NT2/D1 (cell line): Measurements from ENCODE around the gene PKP3.
"Not testable (repeated sequence)": the region's sequence is repeated elsewhere in the genome, so short reads cannot be mapped to it uniquely, and the experiment has no call there.

Experiments used
- DNase-seq: peaks from one replicate; pipeline ENCODE4 v3.0.0-alpha.2; 2011; ENCODE audit warnings: low read depth, low spot score
- H3K27me3 ChIP-seq: 2 replicates; pipeline ENCODE4 v1.6.0; 2011; ENCODE audit warnings: mild to moderate bottlenecking; ENCODE audit not compliant: insufficient read length, insufficient read depth
- H3K36me3 ChIP-seq: 2 replicates; pipeline ENCODE4 v1.6.1; 2011; ENCODE audit warnings: mild to moderate bottlenecking, low read length, mixed read lengths; ENCODE audit not compliant: insufficient read depth, insufficient read length
- H3K4me1 ChIP-seq: 2 replicates; pipeline ENCODE4 v1.5.1; 2011; ENCODE audit not compliant: insufficient read depth, insufficient read length
- H3K4me3 ChIP-seq: 2 replicates; pipeline ENCODE4 v1.5.1; 2011; ENCODE audit warnings: low read depth; ENCODE audit not compliant: insufficient read length
- H3K9ac ChIP-seq: 2 replicates; pipeline ENCODE4 v1.6.0; 2011; ENCODE audit warnings: low read depth; ENCODE audit not compliant: insufficient read length
- H3K9me3 ChIP-seq: 2 replicates; pipeline ENCODE4 v1.5.1; 2011; ENCODE audit warnings: mild to moderate bottlenecking, low read length; ENCODE audit not compliant: insufficient read depth
- SUZ12 ChIP-seq: IDR thresholded peaks from 2 replicates; pipeline ENCODE4 v1.6.1; 2011; ENCODE audit not compliant: insufficient read length, insufficient read depth; ENCODE audit errors: extremely low read depth
- YY1 ChIP-seq: IDR thresholded peaks from 2 replicates; pipeline ENCODE4 v1.6.1; 2011; ENCODE audit not compliant: insufficient read length, insufficient read depth
- ZNF274 ChIP-seq: IDR thresholded peaks from 2 replicates; pipeline ENCODE4 v1.6.1; 2011; ENCODE audit warnings: mild to moderate bottlenecking, low read depth, low read length

Gene PKP3

DNA sequence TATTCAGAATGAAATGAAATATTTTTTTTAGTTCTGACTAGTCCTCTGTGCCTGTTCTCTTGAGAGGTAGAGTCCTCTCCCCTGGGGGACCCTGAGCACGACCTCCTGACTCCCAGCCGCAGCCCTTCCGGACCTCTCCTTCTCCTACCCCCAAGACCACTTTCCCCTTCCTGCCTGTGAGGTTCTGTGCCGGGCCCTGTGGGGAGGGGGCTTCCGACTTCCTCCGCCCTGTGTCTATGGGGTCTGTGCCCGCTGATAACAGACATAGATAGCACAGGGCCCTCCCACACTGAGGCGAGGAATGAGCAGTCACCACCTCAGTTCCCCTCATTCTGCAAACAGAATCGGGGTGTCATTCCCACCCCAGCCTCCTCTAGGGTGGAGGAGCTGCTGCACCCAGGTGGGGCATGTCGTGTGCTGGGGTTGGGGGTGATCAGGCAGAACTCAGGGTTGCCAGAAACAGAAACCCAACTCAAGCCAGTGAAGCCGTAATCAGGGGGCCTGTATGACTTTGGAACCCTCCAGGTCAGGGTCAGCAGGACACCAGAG is 11.9 kb upstream of the PKP3 start:
- DNase-seq, result no peak
- Histone ChIP-seq H3K4me1 (peaks cover 2% of the 10 kb centered on the region), H3K4me3 (no peak overlapping the region), H3K9ac (peak overlapping the region; percentile 10), H3K36me3 (peaks cover 36% of the 10 kb centered on the region), H3K27me3 (no peaks in the 10 kb centered on the region), H3K9me3 (peaks cover 17% of the 10 kb centered on the region)
- TF ChIP-seq YY1 (no peak), SUZ12 (no peak), ZNF274 (no peak)

GRCh38 chr11:383431-383830 is 10.6 kb upstream of the PKP3 start:
- no peak for DNase-seq
- no peak overlapping the region for H3K4me3 ChIP-seq
- TF ChIP-seq SUZ12, result no peak
- no peak for TF ChIP-seq YY1
- no peak for TF ChIP-seq ZNF274
- H3K36me3 ChIP-seq, result peaks cover 26% of the 10 kb centered on the region
- H3K9ac ChIP-seq, result no peak overlapping the region
- peaks cover 4% of the 10 kb centered on the region for H3K27me3 ChIP-seq
- H3K4me1 ChIP-seq, result peaks cover 2% of the 10 kb centered on the region
- peaks cover 22% of the 10 kb centered on the region for H3K9me3 ChIP-seq

- TF ChIP-seq ZNF274, result no peak
- TF ChIP-seq SUZ12, result no peak
- no peak for TF ChIP-seq YY1
- Histone ChIP-seq H3K4me3 (no peak overlapping the region), H3K27me3 (peaks cover 6% of the 10 kb centered on the region), H3K36me3 (peaks cover 16% of the 10 kb centered on the region), H3K4me1 (peaks cover 2% of the 10 kb centered on the region), H3K9ac (no peak overlapping the region), H3K9me3 (peaks cover 22% of the 10 kb centered on the region)
- no peak for DNase-seq
These were observed 9.5 kb upstream of the PKP3 start for GRCh38 chr11:384511-384910.

- Histone ChIP-seq H3K9me3 (peaks cover 22% of the 10 kb centered on the region), H3K36me3 (peaks cover 5% of the 10 kb centered on the region), H3K4me1 (peaks cover 4% of the 10 kb centered on the region), H3K4me3 (no peak overlapping the region), H3K9ac (no peak overlapping the region), H3K27me3 (peaks cover 6% of the 10 kb centered on the region)
- DNase-seq, result no peak
- TF ChIP-seq SUZ12, result no peak
These were observed 8.2 kb upstream of the PKP3 start for GRCh38 chr11:385594-386351.

DNA sequence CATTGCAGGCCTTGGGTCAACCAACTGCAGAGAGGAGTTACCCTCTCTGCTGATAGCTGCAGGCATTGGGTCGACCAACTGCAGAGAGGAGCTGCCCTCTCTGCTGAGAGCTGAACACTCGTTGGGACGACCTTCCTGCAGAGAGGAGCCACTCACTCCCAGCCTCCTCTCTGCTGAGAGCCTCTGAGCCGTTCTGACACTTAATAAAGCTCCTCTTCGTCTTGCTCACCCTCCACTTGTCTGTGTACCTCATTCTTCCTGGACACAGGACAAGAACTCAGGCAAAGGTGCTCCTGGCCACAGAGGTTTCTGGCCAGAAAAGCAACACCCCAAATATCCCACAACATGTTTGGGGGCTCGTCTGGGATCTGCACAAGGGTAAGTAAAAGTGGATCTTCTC is 7.5 kb upstream of the PKP3 start:
- H3K4me1 ChIP-seq, result peaks cover 4% of the 10 kb centered on the region
- peaks cover 22% of the 10 kb centered on the region for H3K9me3 ChIP-seq
- H3K9ac ChIP-seq, result no peak overlapping the region
- peaks cover 6% of the 10 kb centered on the region for H3K27me3 ChIP-seq
- H3K36me3 ChIP-seq, result peaks cover 2% of the 10 kb centered on the region
- H3K4me3 ChIP-seq, result no peak overlapping the region
- no peak for TF ChIP-seq SUZ12
- TF ChIP-seq ZNF274, result no peak
- no peak for TF ChIP-seq YY1
- DNase-seq, result no peak

DNA sequence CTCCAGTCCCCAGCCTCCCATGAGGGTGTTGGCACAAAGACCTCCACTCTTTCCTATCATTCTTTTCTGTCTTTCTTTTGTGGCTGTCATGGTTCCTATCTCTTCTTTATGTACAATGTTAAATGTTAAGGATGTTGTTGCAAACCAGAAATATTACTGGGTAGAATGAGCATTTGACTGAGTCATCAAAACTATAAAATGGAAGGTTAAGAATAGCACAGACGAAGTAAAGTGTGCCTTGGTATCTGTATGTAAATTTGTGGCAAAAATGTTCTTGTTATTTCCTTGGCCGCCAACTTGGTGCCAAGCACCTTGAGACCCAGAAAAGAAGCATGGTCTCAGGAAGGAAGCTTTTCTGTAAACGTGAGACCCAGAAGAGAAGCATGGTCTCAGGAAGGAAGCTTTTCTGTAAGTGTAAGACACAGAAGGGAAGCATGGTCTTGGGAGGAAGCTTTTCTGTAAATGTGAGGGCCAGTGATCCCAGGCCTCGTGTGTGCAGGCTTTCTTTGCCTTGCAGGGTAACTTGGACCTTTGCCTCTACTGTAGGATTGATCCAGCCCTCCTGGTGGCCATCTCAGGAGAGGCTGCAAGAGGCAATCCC is 6.7 kb upstream of the PKP3 start:
- Histone ChIP-seq H3K4me3 (no peak overlapping the region), H3K27me3 (peaks cover 6% of the 10 kb centered on the region), H3K9ac (no peak overlapping the region), H3K36me3 (no peaks in the 10 kb centered on the region), H3K4me1 (peaks cover 12% of the 10 kb centered on the region), H3K9me3 (peaks cover 22% of the 10 kb centered on the region)
- TF ChIP-seq ZNF274 (no peak), SUZ12 (no peak), YY1 (no peak)
- no peak for DNase-seq

- DNase-seq, H3K9ac ChIP-seq, H3K27me3 ChIP-seq, H3K4me3 ChIP-seq, H3K36me3 ChIP-seq: not testable (repeated sequence)
- Histone ChIP-seq H3K9me3 (peaks cover 22% of the 10 kb centered on the region), H3K4me1 (peaks cover 21% of the 10 kb centered on the region)
These were observed 4.6 kb upstream of the PKP3 start for GRCh38 chr11:389369-389768.
